Glomerular visceral epithelial cell (primary cell): ENCODE measurements around the gene AGO3.

Experiments
- DNase-seq: peaks from one replicate; pipeline ENCODE4 v3.0.0-alpha.2; 2016; ENCODE audit errors: extremely low spot score

Gene AGO3

GRCh38 chr1:36083635-36084496 lies 153.0 kb downstream of the AGO3 start, which contains the start of gene TEKT2:
Gene TEKT2 (plus strand): TSS chr1:36084094. CDS start chr1:36084922, 828 bp downstream.
- DNase-seq: no peak

DNA sequence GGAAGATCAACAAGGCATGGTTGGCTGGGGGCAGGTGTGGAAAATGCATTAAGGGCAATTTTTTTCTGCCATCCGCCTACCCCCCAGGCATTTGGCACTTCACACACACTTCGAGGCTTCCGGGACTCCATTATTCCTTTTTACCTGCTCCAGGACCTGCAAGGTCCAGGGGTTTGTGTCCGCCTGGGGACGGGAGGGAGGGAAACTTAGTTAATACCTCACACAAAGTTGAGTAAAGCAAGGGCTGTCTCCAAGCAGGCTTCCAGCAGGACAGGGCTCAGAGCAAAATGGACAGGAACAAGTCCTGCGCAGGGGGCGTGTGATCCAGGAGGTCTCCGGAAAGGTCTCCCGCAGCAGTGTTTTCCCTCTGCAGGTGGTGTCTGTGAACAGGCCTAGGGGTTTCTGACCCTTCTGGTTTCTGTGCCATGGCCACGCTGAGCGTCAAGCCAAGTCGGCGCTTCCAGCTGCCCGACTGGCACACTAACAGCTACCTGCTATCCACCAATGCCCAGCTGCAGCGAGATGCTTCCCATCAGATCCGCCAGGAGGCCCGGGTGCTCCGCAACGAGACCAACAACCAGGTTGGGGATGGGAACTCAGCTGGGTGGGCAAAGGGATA lies 153.7 kb downstream of the AGO3 start:
- no peak for DNase-seq

GRCh38 chr1:36085126-36085525 lies 154.2 kb downstream of the AGO3 start:
- no peak for DNase-seq

DNA sequence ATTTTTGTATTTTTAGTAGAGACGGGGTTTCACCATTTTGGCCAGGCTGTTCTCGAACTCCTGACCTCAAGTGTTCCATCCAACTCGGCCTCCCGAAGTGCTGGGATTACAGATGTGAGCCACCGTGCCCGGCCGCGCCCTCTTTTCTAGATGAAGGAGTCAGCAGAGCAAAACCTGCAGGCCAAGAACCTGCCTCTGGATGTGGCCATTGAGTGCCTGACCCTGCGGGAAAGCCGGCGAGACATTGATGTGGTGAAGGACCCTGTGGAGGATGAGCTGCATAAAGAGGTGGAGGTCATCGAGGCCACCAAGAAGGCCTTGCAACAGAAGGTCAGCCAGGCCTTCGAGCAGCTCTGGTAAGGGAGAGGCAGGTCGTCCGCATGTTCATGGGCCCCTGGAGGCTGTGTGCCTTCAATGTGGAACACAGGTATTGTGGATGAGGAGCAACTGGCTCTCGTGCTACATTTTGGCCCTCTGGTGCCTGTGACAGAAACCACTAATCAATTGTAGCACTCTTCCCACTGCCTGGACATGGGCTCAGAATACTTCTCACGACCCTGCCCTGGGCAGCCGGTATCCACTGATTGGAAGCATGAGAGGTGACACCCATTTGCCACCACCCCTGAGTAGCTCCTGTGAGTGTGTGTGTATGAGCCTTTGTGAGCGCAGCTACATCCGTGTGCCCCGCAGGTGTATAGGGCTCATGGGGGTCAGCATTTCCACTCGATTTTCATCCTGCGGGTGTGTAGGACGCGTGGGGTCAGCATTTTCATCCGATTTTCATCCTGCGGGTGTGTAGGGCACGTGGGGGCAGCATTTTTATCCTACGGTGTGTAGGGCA lies 155.0 kb downstream of the AGO3 start:
- no peak for DNase-seq

GRCh38 chr1:36086529-36087232 lies 155.8 kb downstream of the AGO3 start:
- no peak for DNase-seq

- DNase-seq: no peak
Measured at GRCh38 chr1:36087233-36088123, 156.6 kb downstream of the AGO3 start.

GRCh38 chr1:36088265-36088576 lies 157.3 kb downstream of the AGO3 start:
- no peak for DNase-seq

- DNase-seq: peak; percentile 88
Measured at GRCh38 chr1:36088577-36089392, 157.9 kb downstream of the AGO3 start, which contains the start of gene ADPRS. Gene ADPRS (plus strand): TSS chr1:36088892. CDS start chr1:36088905, 13 bp downstream.

DNA sequence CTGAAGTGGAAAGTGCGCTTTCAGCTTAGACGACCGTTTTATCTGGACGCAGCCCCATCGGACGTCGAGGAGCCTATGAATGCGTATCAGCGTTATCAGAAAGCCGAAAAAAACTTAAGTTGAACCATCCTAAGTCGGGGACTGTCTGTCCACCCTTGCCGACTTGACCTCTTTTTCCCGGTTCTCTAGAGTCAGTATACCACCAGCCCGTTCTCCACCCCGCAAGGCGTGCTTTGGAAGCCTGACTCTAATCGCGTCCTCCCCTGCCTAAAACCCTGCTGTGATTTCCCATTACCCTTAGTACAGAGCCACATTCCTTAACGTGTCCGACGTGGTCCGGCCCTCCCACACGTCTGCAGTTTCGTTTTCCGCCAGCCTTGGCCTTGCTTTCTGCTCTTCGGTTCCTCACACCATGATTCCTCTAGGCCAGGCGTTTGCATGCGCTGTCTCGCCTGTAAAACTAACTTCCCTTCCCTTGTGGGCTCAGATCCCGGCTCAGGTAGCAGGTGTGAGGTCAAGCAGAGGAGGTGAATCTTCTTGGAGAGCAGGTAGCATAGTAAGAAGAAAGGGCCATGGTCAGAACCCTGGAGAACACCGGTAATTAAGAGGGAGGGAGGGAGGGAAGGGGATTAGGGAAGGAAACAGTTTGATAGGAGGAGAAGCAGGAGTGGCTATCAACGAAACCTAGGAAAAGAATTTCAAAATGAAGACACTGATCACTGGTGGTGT lies 158.7 kb downstream of the AGO3 start:
- peak; percentile 60 for DNase-seq

DNA sequence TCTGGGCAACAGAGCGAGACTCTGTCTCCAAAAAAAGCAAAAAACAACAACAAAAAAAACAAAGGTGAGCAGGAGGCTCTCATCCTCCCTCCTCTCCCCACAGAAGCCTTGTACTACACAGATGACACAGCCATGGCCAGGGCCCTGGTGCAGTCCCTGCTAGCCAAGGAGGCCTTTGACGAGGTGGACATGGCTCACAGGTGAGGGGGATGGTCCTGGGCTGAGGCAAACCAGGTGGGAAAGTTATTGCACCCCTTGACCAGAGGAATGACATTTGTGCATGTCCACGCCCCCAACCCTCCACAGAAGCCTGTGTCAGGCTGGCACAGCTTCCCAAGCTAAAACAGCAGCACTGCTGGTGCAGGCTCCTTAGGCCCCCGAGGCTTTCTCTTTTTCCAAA lies 160.2 kb downstream of the AGO3 start:
- no peak for DNase-seq

GRCh38 chr1:36091698-36092097 lies 160.8 kb downstream of the AGO3 start:
- DNase-seq: no peak

DNA sequence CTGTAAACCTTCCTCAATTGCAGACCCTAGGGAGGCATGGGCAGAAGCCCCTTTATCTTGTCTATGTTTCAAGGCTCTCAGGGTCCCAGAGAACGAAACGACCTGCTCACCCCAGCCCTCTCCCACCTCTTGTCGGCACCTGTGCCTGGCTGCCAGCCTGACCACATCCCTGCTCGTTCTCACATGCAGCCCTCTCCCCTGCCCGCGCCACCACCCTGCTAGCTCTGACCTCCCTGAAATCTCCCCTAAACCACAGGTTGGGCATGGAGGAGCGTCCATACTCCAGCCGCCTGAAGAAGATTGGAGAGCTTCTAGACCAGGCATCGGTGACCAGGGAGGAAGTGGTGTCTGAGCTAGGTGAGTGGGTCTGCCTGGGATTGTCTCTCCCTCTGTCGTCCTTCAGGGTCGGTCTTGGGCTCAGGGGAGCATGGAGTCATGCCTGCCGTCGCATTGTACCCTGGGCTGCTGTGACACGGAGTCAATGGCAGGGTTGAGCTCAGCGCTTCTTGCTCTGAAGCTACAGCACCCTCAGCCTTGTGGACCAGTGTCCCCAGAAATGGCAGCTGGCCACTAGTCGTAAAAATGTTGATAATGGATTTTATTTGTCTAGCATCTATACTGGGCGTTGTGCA lies 161.4 kb downstream of the AGO3 start:
- DNase-seq: no peak

- DNase-seq: no peak
Measured at GRCh38 chr1:36092798-36093185, 161.9 kb downstream of the AGO3 start.

GRCh38 chr1:36093226-36093625 lies 162.3 kb downstream of the AGO3 start:
- DNase-seq: no peak

DNA sequence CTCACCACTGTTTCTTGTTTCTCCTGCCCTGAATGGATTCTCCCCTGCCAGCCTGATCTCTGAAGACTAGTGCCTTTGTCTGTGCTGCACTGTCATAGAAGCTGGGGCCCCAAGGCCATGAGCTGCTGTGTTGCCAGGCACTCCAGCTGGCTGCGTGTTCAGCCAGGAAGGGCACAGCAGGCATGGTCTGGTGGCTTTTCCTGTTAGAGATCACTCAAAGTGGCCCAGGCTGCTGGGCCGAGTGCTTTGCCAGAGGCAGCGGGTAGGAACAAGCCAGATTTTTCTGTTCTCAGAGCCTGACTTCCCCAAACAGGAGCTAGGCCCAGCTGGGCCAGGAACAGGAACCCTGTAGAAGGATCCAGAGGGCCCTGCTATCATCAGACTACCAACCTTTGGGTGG lies 163.0 kb downstream of the AGO3 start:
- DNase-seq: no peak

DNA sequence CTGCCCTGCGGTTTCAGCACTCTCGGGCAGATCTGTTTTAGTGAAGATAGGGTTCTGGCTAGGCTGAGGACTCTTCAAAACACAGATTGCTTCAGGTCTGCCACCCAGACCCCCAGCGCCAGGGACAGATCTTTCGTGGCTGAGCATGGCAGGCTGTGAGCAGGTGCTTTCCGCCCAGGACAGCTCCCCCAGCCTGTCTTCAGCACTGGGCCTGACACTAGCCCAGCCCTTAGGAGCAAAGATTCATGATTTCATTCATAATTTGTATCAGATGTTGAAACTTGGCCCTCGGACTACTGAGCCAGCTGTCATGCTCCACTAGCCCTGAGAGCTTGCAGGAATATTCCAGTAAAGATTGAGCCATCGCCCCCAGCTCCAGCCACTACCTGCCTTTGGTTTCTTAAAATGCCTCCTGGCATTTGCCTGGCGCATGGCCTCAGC lies 163.7 kb downstream of the AGO3 start:
- no peak for DNase-seq

DNA sequence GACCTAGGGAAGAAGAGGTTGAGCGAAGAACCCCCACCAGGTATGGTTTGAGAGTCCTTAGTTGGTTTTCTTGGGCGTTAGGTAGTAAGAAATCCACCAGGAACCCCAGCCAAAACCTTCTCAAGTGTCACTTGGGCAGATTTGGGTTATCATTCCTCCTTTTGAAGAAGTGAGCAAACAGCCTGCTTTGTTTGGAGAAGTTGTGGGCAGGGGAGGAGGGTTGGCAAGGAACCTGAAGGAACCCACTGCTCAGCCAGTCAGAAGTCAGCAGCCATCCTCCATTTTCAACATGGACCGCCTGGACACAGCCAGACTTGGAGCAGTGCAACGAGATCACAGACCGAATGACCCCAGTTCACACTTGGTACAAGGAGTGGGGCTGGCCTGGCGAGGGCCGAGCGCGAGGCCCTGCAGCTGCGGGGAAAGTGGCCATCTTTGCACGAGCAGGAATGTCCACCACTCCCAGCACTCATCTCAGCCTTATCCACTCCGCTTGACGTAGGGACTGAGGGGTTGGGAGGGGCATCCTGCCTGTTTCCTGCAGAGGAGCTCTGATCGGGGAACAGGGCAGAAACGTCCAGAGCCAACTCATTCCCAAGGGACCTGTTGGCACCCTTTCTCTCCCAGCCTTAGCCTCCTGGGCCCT lies 165.0 kb downstream of the AGO3 start:
- DNase-seq: no peak
